H9 (cell line): ENCODE results near the gene MAPK8IP3. TPM values are rescaled to one million over a fixed set of nuclear protein-coding genes. Genes with fewer than 3 reads are reported as not detected.

Experiments used
- DNase-seq: peaks from one replicate; pipeline ENCODE4 v3.0.0-alpha.2; 2017
- H2AFZ ChIP-seq: one replicate; pipeline ENCODE4 v1.6.1; 2013; ENCODE audit warnings: mild to moderate bottlenecking, low read length, control low read depth, moderate library complexity
- H2AK5ac ChIP-seq: 2 replicates; pipeline ENCODE4 v1.6.1; 2013; ENCODE audit warnings: low read length, control low read depth, mixed read lengths; ENCODE audit not compliant: insufficient read length
- H2BK120ac ChIP-seq: one replicate; pipeline ENCODE4 v1.6.1; 2013; ENCODE audit warnings: low read depth, mild to moderate bottlenecking, low read length, control low read depth, inconsistent platforms; ENCODE audit not compliant: poor library complexity, severe bottlenecking
- H2BK12ac ChIP-seq: 2 replicates; pipeline ENCODE4 v1.6.1; 2013; ENCODE audit warnings: low read length, control low read depth, mixed read lengths, low read depth; ENCODE audit not compliant: insufficient read length
- H2BK15ac ChIP-seq: 2 replicates; pipeline ENCODE4 v1.6.1; 2013; ENCODE audit warnings: low read depth, low read length, control low read depth
- H2BK20ac ChIP-seq: one replicate; pipeline ENCODE4 v1.6.1; 2013; ENCODE audit warnings: low read depth, mild to moderate bottlenecking, low read length, control low read depth, inconsistent platforms; ENCODE audit not compliant: poor library complexity, severe bottlenecking
- H2BK5ac ChIP-seq: 2 replicates; pipeline ENCODE4 v1.6.1; 2013; ENCODE audit warnings: low read length, control low read depth, mixed read lengths; ENCODE audit not compliant: insufficient read length
- H3K14ac ChIP-seq: 2 replicates; pipeline ENCODE4 v1.6.1; 2013; ENCODE audit warnings: low read length, control low read depth; ENCODE audit not compliant: insufficient read depth
- H3K18ac ChIP-seq: 2 replicates; pipeline ENCODE4 v1.6.1; 2013; ENCODE audit warnings: low read depth, mild to moderate bottlenecking, mixed read lengths, low read length, control low read depth; ENCODE audit not compliant: insufficient read length
- H3K23ac ChIP-seq: 2 replicates; pipeline ENCODE4 v1.6.1; 2013; ENCODE audit warnings: low read length, control low read depth, mixed read lengths, low read depth; ENCODE audit not compliant: insufficient read length
- H3K23me2 ChIP-seq: 2 replicates; pipeline ENCODE4 v1.6.1; 2013; ENCODE audit warnings: low read depth, mild to moderate bottlenecking, mixed read lengths, low read length, control low read depth; ENCODE audit not compliant: insufficient read length, poor library complexity, severe bottlenecking
- H3K27ac ChIP-seq: 2 replicates; pipeline ENCODE4 v1.5.1; 2013; ENCODE audit warnings: low read length, control low read depth, mixed read lengths, low read depth; ENCODE audit not compliant: insufficient read length
- H3K27me3 ChIP-seq: 2 replicates; pipeline ENCODE4 v1.6.1; 2013; ENCODE audit warnings: low read length, control low read depth, inconsistent platforms; ENCODE audit not compliant: insufficient read depth
- H3K4ac ChIP-seq: 2 replicates; pipeline ENCODE4 v1.6.1; 2013; ENCODE audit warnings: low read depth, mild to moderate bottlenecking, control low read depth, inconsistent platforms, low read length, moderate library complexity
- H3K4me1 ChIP-seq: 2 replicates; pipeline ENCODE4 v1.6.1; 2013; ENCODE audit warnings: low read length, control low read depth, inconsistent platforms; ENCODE audit not compliant: insufficient read depth
- H3K4me2 ChIP-seq: 2 replicates; pipeline ENCODE4 v1.6.1; 2013; ENCODE audit warnings: low read length, control low read depth, mixed read lengths; ENCODE audit not compliant: insufficient read length, insufficient read depth
- H3K56ac ChIP-seq: 2 replicates; pipeline ENCODE4 v1.6.1; 2013; ENCODE audit warnings: low read depth, mild to moderate bottlenecking, mixed read lengths, low read length, control low read depth; ENCODE audit not compliant: insufficient read length
- H3K79me1 ChIP-seq: 2 replicates; pipeline ENCODE4 v1.6.1; 2013; ENCODE audit warnings: low read depth, mild to moderate bottlenecking, moderate library complexity, low read length, control low read depth, inconsistent platforms; ENCODE audit not compliant: insufficient read depth, poor library complexity, severe bottlenecking
- H3K79me2 ChIP-seq: 2 replicates; pipeline ENCODE4 v1.6.1; 2013; ENCODE audit warnings: low read length, control low read depth, inconsistent platforms; ENCODE audit not compliant: insufficient read depth
- H3K9ac ChIP-seq: 2 replicates; pipeline ENCODE4 v1.6.1; 2013; ENCODE audit warnings: low read length, control low read depth, mixed read lengths; ENCODE audit not compliant: insufficient read length; ENCODE audit errors: extremely low read depth
- H3K9me3 ChIP-seq: one replicate; pipeline ENCODE4 v1.6.1; 2013; ENCODE audit warnings: low read depth, low read length, inconsistent platforms; ENCODE audit not compliant: control insufficient read depth
- H3T11ph ChIP-seq: one replicate; pipeline ENCODE4 v1.6.1; 2013; ENCODE audit warnings: mild to moderate bottlenecking, low read length, control low read depth, inconsistent platforms
- H4K20me1 ChIP-seq: one replicate; pipeline ENCODE4 v1.6.1; 2013; ENCODE audit not compliant: control insufficient read depth, insufficient read length, insufficient read depth
- H4K5ac ChIP-seq: 2 replicates; pipeline ENCODE4 v1.6.1; 2013; ENCODE audit warnings: low read depth, mild to moderate bottlenecking, mixed read lengths, low read length, control low read depth; ENCODE audit not compliant: insufficient read length
- H4K8ac ChIP-seq: replicated peaks from 2 replicates; pipeline ENCODE4 v1.6.1; 2013; ENCODE audit warnings: low read length, control low read depth, mixed read lengths, low read depth; ENCODE audit not compliant: insufficient read length
- H4K91ac ChIP-seq: 2 replicates; pipeline ENCODE4 v1.6.1; 2013; ENCODE audit warnings: low read depth, mild to moderate bottlenecking, moderate library complexity, mixed read lengths, low read length, control low read depth; ENCODE audit not compliant: insufficient read length
- H3K27ac Mint-ChIP-seq, 3 experiments: 2 replicates in 2 of 3; 3 replicates in 1 of 3; pipeline ENCODE4 v1.8.0; 2020 to 2021; ENCODE audit warnings: mixed read lengths in 3 of 3, mild to moderate bottlenecking in 1 of 3, moderate library complexity in 1 of 3
- H3K27me3 Mint-ChIP-seq: 2 replicates; pipeline ENCODE4 v1.8.0; 2021; ENCODE audit warnings: low read depth, mild to moderate bottlenecking, moderate library complexity, mixed read lengths
- H3K36me3 Mint-ChIP-seq, 3 experiments: 2 replicates in 2 of 3; 3 replicates in 1 of 3; pipeline ENCODE4 v1.8.0; 2020 to 2021; ENCODE audit warnings: low read depth in 3 of 3, mixed read lengths in 3 of 3; ENCODE audit not compliant: insufficient read depth in 1 of 3
- H3K4me1 Mint-ChIP-seq, 2 experiments: 2 replicates each; pipeline ENCODE4 v1.8.0; 2020; ENCODE audit warnings: mixed read lengths in 2 of 2
- H3K4me3 Mint-ChIP-seq, 2 experiments: 2 replicates in 1 of 2; 3 replicates in 1 of 2; pipeline ENCODE4 v1.8.0; 2020 to 2021; ENCODE audit warnings: mild to moderate bottlenecking in 2 of 2, mixed read lengths in 2 of 2, moderate library complexity in 1 of 2
- H3K9me3 Mint-ChIP-seq, 2 experiments: 2 replicates in 1 of 2; 3 replicates in 1 of 2; pipeline ENCODE4 v1.8.0; 2020; ENCODE audit warnings: mild to moderate bottlenecking in 2 of 2, mixed read lengths in 2 of 2, moderate library complexity in 1 of 2
- WGBS: extraction: QIAGEN DNeasy Blood & Tissue Kit; methylation state at CpG from one replicate; pipeline ENCODE4 v1.1.7; 2013; ENCODE audit warnings: missing lambda C conversion rate, low lambda C conversion rate, mixed read lengths; ENCODE audit not compliant: insufficient read length; ENCODE audit errors: extremely low coverage; 5-methylcytosine and 5-hydroxymethylcytosine counted together
- total RNA-seq: library from RNA; stranded (reverse); gene quantifications from 2 replicates; pipeline ENCODE4 v1.2.1, GENCODE V29; 2021
- TF ChIP-seq, protein P1 (sequence below): fragments of 200-600 bp; sonication (generic); conservative IDR thresholded peaks from 3 replicates; pipeline ENCODE4 v1.8.0; 2021; ENCODE audit warnings: antibody characterized with exemption, mild to moderate bottlenecking

The MAPK8IP3 gene
- total RNA-seq, 1 experiment from 2014 or later: 51.3 TPM

DNA sequence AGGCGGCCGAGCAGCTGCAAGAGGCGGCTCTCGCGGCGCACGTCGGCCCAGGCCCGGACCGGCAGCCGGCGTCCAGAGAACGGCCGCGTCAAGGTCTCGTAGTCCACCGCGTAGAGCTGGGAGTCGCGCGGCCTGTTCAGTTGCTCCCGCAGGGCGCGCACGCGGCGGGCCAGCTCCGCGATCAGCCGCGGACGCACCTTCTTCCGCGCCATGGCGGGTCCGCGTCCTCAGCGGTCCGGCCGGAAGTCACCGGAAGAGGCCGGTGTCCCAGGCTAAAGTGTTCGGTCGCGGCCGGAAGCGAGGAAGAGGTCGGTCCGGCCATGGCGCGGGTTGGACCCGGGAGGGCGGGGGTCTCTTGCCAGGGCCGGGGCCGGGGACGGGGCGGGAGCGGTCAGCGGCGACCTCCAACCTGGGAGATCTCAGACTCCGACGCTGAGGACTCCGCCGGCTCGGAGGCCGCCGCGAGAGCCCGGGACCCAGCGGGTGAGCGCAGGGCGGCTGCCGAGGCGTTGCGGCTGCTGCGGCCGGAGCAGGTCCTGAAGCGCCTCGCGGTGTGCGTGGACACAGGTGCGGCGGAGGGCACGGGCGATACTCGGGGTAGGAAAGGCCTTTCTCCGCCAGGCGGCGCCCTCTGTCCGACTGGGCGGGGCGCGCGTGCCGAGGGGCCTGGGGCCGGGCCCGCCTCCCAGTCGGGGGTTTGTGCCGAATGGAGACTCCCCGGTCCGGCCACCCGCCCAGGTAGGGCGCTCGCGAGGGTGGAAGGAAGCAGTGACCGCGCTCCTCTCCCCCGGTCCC lies 67.1 kb downstream of the MAPK8IP3 start, which contains the start of gene MRPS34:
TSS of gene MRPS34 (minus strand) at position 227 of the 795 bp plus-strand sequence. CDS start at position 212, 15 bp downstream.
- H2BK5ac ChIP-seq: no peak within 1 kb of the TSS
- H3K79me1 ChIP-seq: peaks cover 5% of the 10 kb centered on the region
- Mint-ChIP-seq H3K36me3 (peaks cover 9 to 41% (median 21%) of the 10 kb centered on the region in 3 experiments; a peak in 6 of 7 replicates), H3K4me3 (peak within 1 kb of the TSS; percentile 95 to 98), H3K27ac (peak within 1 kb of the TSS; percentile 98 to 99 (median 99); a peak in 6 of 7 replicates), H3K9me3 (no peaks in the 10 kb centered on the region), H3K27me3 (no peaks in the 10 kb centered on the region; the same call in 1 of the 2 replicates), H3K4me1 (peaks cover 3 to 19% of the 10 kb centered on the region in 2 experiments)
- H3K9me3 ChIP-seq: no peaks in the 10 kb centered on the region
- TF ChIP-seq, protein P1, sequence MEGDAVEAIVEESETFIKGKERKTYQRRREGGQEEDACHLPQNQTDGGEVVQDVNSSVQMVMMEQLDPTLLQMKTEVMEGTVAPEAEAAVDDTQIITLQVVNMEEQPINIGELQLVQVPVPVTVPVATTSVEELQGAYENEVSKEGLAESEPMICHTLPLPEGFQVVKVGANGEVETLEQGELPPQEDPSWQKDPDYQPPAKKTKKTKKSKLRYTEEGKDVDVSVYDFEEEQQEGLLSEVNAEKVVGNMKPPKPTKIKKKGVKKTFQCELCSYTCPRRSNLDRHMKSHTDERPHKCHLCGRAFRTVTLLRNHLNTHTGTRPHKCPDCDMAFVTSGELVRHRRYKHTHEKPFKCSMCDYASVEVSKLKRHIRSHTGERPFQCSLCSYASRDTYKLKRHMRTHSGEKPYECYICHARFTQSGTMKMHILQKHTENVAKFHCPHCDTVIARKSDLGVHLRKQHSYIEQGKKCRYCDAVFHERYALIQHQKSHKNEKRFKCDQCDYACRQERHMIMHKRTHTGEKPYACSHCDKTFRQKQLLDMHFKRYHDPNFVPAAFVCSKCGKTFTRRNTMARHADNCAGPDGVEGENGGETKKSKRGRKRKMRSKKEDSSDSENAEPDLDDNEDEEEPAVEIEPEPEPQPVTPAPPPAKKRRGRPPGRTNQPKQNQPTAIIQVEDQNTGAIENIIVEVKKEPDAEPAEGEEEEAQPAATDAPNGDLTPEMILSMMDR: peak; percentile 96
- H2BK20ac ChIP-seq: no peak within 1 kb of the TSS
- no peak within 1 kb of the TSS for H3K4ac ChIP-seq
- H3K56ac ChIP-seq: no peak within 1 kb of the TSS
- H2BK15ac ChIP-seq: no peak within 1 kb of the TSS
- peak within 1 kb of the TSS; percentile 44 for H3K18ac ChIP-seq
- H3K23me2 ChIP-seq: peaks cover 9% of the 10 kb centered on the region
- no peaks in the 10 kb centered on the region; the same call in 1 of the 2 replicates for H3K79me2 ChIP-seq
- no peak within 1 kb of the TSS for H3K23ac ChIP-seq
- no peak within 1 kb of the TSS for H3T11ph ChIP-seq
- H4K91ac ChIP-seq: no peak within 1 kb of the TSS
- peak within 1 kb of the TSS; percentile 66 for H3K9ac ChIP-seq
- no peak within 1 kb of the TSS for H2BK12ac ChIP-seq
- no peak within 1 kb of the TSS for H2BK120ac ChIP-seq
- no peaks in the 10 kb centered on the region for H3K27me3 ChIP-seq
- no peaks in the 10 kb centered on the region for H4K20me1 ChIP-seq
- no peak within 1 kb of the TSS for H4K8ac ChIP-seq
- H3K14ac ChIP-seq: peak within 1 kb of the TSS; percentile 79
- WGBS: no CpG with 5 or more reads among the region's 108 CpGs
- no peak within 1 kb of the TSS for H2AK5ac ChIP-seq
- H3K4me1 ChIP-seq: no peaks in the 10 kb centered on the region
- no peak within 1 kb of the TSS for H2AFZ ChIP-seq
- no peak within 1 kb of the TSS for H4K5ac ChIP-seq
- no peak within 1 kb of the TSS for H3K27ac ChIP-seq
- DNase-seq: peak; percentile 91
- peak within 1 kb of the TSS; percentile 64 for H3K4me2 ChIP-seq
